ENCODE data around the gene MVB12B. TPM values are rescaled to one million over a fixed set of nuclear protein-coding genes. Genes with fewer than 3 reads are reported as not detected.
A peak's percentile ranks its signal among the peaks of the same experiment; 100 is the strongest.

Gene MVB12B
- total RNA-seq, 1 experiment from 2014 or later: 10.9 TPM

- Histone ChIP-seq H3K9me3 (ENCODE audit: control insufficient read depth in 1 of 2, insufficient read depth in 1 of 2, low read depth in 1 of 2, low read length in 2 of 2) (no peaks in the 10 kb centered on the region), H3K36me3 (ENCODE audit: control insufficient read depth in 1 of 2, insufficient read depth in 2 of 2, low read length in 2 of 2) (no peaks in the 10 kb centered on the region), H3K4me1 (ENCODE audit: control insufficient read depth in 1 of 2, insufficient read depth in 2 of 2, low read length in 2 of 2) (peaks cover 0 to 12% of the 10 kb centered on the region in 2 experiments; a peak in 2 of 4 replicates), H3K79me2 (ENCODE audit: insufficient read depth, low read length) (no peaks in the 10 kb centered on the region), H3K9me2 (ENCODE audit: insufficient read depth) (no peaks in the 10 kb centered on the region), H4K20me1 (ENCODE audit: insufficient read depth) (no peaks in the 10 kb centered on the region), H2AFZ (ENCODE audit: low read depth, low read length, poor library complexity, severe bottlenecking) (no peak overlapping the region), H3K4me3 (replicated peaks in 1 of 2; ENCODE audit: low read depth in 1 of 2, low read length in 2 of 2) (no peak overlapping the region), H3K9ac (ENCODE audit: low read length) (no peak overlapping the region), H3K27me3 (ENCODE audit: insufficient read depth, low read length) (no peaks in the 10 kb centered on the region), H3K4me2 (ENCODE audit: low read length) (no peak overlapping the region), H3K27ac (ENCODE audit: low read depth, low read length) (no peak overlapping the region)
- CTCF ChIA-PET: no interaction called here
- POLR2A ChIA-PET: no interaction called here
- ATAC-seq (no peak), DNase-seq (ENCODE audit: low read depth, low spot score) (no peak)
- TF ChIP-seq FOSL1 (IDR thresholded peaks at IDR 0.05; ENCODE audit: low read depth) (no peak), EZH2 (IDR thresholded peaks at IDR 0.05) (no peak), CTCF (IDR thresholded peaks at IDR 0.05 in 2 of 3, conservative IDR thresholded peaks at IDR 0.05 in 1 of 3; ENCODE audit: borderline replicate concordance in 1 of 3, insufficient read depth in 1 of 3, low read depth in 2 of 3, low read length in 2 of 3) (0 out of 6 replicates have a peak, but pooled peaks of 1 of the 3 experiments have one; percentile 10), POLR2A (IDR thresholded peaks at IDR 0.05; ENCODE audit: borderline replicate concordance, extremely low read depth, insufficient read depth, insufficient read length) (no peak), RAD21 (IDR thresholded peaks at IDR 0.05; ENCODE audit: low read depth) (no peak)
- intact Hi-C loops (cut with micrococcal nuclease): no loop called here
- BruUV-seq (replicated peaks): no TSS peak
- RAD21 ChIA-PET (ENCODE audit: low non-redundant PET in 1 of 2, low total read pairs in 2 of 2, uncharacterized antibody in 2 of 2, unreplicated experiment in 2 of 2): no interaction called here
Measured at GRCh38 chr9:126380447-126380846, 53.8 kb downstream of the MVB12B start.

- H4K20me1 ChIP-seq (ENCODE audit: insufficient read depth): no peaks in the 10 kb centered on the region
Measured at GRCh38 chr9:126381195-126381594, 54.6 kb downstream of the MVB12B start.

More at GRCh38 chr9:126381195-126381594, 54.6 kb downstream of the MVB12B start:
- no peak for TF ChIP-seq SP1 (IDR thresholded peaks at IDR 0.05; ENCODE audit: low read depth)
- TF ChIP-seq REST (IDR thresholded peaks at IDR 0.05; ENCODE audit: low read depth): no peak
- no peak for TF ChIP-seq RAD21 (IDR thresholded peaks at IDR 0.05; ENCODE audit: low read depth)
- no peak for TF ChIP-seq SRF (IDR thresholded peaks at IDR 0.05; ENCODE audit: low read depth)
- no peak for TF ChIP-seq ATF3 (IDR thresholded peaks at IDR 0.05)
- no peak for TF ChIP-seq JUND (IDR thresholded peaks at IDR 0.05)
- no peak for TF ChIP-seq CEBPB (IDR thresholded peaks at IDR 0.05; ENCODE audit: low read depth)
- H3K27me3 ChIP-seq (ENCODE audit: insufficient read depth, low read length): no peaks in the 10 kb centered on the region
- no peak overlapping the region for H3K4me3 ChIP-seq (replicated peaks in 1 of 2; ENCODE audit: low read depth in 1 of 2, low read length in 2 of 2)
- peaks cover 0 to 12% of the 10 kb centered on the region in 2 experiments; a peak in 2 of 4 replicates for H3K4me1 ChIP-seq (ENCODE audit: control insufficient read depth in 1 of 2, insufficient read depth in 2 of 2, low read length in 2 of 2)
- no peak for DNase-seq (ENCODE audit: low read depth, low spot score)
- no peak overlapping the region for H2AFZ ChIP-seq (ENCODE audit: low read depth, low read length, poor library complexity, severe bottlenecking)
- no peak for ATAC-seq
- no peak overlapping the region for H3K27ac ChIP-seq (ENCODE audit: low read depth, low read length)
- no peaks in the 10 kb centered on the region for H3K9me2 ChIP-seq (ENCODE audit: insufficient read depth)
- no peak overlapping the region for H3K4me2 ChIP-seq (ENCODE audit: low read length)
- BruUV-seq (replicated peaks): no TSS peak
- no peak overlapping the region for H3K9ac ChIP-seq (ENCODE audit: low read length)
- H3K36me3 ChIP-seq (ENCODE audit: control insufficient read depth in 1 of 2, insufficient read depth in 2 of 2, low read length in 2 of 2): no peaks in the 10 kb centered on the region
- CTCF ChIA-PET: no interaction called here
- RAD21 ChIA-PET (ENCODE audit: low non-redundant PET in 1 of 2, low total read pairs in 2 of 2, uncharacterized antibody in 2 of 2, unreplicated experiment in 2 of 2): no interaction called here
- intact Hi-C loops (cut with micrococcal nuclease): no loop called here
- H3K79me2 ChIP-seq (ENCODE audit: insufficient read depth, low read length): no peaks in the 10 kb centered on the region
- H3K9me3 ChIP-seq (ENCODE audit: control insufficient read depth in 1 of 2, insufficient read depth in 1 of 2, low read depth in 1 of 2, low read length in 2 of 2): no peaks in the 10 kb centered on the region
- POLR2A ChIA-PET: no interaction called here

Measured in HCT116 (cell line).